ENCODE data around the gene CEP19. TPM values are rescaled to one million over a fixed set of nuclear protein-coding genes. Genes with fewer than 3 reads are reported as not detected.

Gene CEP19
- total RNA-seq, 1 donor from 2014 or later, result 2.6 TPM

GRCh38 chr3:196686436-196686835 lies 25.6 kb downstream of the CEP19 start:
- Histone ChIP-seq H3K4me3 (no peak overlapping the region), H3K36me3 (no peaks in the 10 kb centered on the region), H3K27me3 (no peaks in the 10 kb centered on the region), H3K4me1 (no peaks in the 10 kb centered on the region), H3K27ac (no peak overlapping the region), H3K9me3 (no peaks in the 10 kb centered on the region)
- intact Hi-C loops (cut with DNase I), result loop anchor here (5.0 kb wide), 1 partner anchor 149 kb away; no protein-coding TSS in a partner anchor
- DNase-seq (ENCODE audit: low spot score in 2 of 2), result no peak
- TF ChIP-seq CTCF (IDR thresholded peaks at IDR 0.05), result no peak

DNA sequence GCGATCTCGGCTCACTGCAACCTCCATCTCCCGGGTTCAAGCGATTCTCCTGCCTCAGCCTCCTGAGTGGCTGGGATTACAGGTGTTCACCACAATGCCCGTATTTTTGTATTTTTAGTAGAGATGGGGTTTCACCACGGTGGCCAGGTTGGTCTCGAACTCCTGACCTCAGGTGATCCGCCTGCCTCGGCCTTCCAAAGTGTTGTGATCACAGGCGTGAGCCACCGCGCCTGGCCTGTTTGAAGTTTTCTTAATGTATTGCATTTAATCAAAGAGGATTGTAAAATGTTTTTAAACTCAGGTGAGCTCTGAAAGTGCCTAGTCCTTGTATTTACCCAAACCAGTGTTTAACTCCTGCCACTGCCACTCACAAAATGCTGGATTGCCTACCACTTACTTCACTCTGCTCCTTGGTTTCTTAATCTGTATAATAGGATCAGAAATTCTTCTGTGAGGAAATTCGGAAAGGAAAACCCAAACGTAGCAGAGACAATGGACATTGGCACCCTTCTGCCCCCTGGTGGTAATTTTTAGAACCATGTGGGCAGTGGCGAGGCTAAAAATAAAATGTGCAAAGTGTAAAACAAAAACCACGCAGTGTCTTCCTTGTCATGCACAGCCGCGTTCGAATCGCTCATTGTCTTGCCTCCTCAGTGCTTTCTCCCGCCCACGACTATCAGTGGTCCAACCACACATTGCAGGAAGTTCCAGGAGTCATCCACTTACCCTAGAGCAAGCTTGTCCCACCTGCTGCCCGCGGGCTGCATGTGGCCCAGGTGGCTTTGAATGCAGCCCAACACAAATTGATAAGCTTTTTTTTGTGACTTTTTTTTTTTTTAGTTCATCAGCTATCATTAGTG lies 27.3 kb downstream of the CEP19 start:
- peak in 1 of 2 donors; percentile 75 for DNase-seq (ENCODE audit: low spot score in 2 of 2)
- TF ChIP-seq CTCF (IDR thresholded peaks at IDR 0.05), result peak; percentile 74 to 87 (median 75)
- no peaks in the 10 kb centered on the region for H3K4me1 ChIP-seq
- H3K27me3 ChIP-seq, result no peaks in the 10 kb centered on the region
- no peaks in the 10 kb centered on the region for H3K9me3 ChIP-seq
- H3K36me3 ChIP-seq, result no peaks in the 10 kb centered on the region
- H3K4me3 ChIP-seq, result no peak overlapping the region
- intact Hi-C loops (cut with DNase I), result loop anchor here (1.0 to 5.0 kb wide), 3 partner anchors 75 to 430 kb away; no protein-coding TSS in a partner anchor
- H3K27ac ChIP-seq, result no peak overlapping the region

DNA sequence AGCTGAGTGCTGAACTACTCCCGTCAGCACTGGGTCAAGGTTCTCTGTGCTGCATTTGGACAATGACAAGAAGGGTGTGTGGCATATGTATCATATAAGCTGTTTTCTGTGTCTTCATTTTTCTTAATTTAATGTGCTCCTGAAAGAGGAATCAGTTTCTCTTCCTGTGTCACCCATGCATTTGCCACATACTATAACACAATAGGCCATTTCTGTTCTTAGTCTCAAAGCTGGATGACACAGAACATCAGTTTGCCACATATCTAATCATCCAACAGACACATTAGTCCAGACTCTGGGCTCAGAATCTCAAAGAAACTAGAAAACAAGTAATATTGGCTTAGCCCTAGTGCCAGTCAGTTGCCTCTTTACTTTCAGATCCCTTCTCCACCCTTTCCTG lies 34.1 kb downstream of the CEP19 start:
- no peak for DNase-seq (ENCODE audit: low spot score in 2 of 2)
- Histone ChIP-seq H3K27me3 (no peaks in the 10 kb centered on the region), H3K27ac (no peak overlapping the region), H3K4me1 (no peaks in the 10 kb centered on the region), H3K4me3 (no peak overlapping the region), H3K9me3 (no peaks in the 10 kb centered on the region), H3K36me3 (no peaks in the 10 kb centered on the region)
- TF ChIP-seq CTCF (IDR thresholded peaks at IDR 0.05), result no peak
- intact Hi-C loops (cut with DNase I), result no loop called here

DNA sequence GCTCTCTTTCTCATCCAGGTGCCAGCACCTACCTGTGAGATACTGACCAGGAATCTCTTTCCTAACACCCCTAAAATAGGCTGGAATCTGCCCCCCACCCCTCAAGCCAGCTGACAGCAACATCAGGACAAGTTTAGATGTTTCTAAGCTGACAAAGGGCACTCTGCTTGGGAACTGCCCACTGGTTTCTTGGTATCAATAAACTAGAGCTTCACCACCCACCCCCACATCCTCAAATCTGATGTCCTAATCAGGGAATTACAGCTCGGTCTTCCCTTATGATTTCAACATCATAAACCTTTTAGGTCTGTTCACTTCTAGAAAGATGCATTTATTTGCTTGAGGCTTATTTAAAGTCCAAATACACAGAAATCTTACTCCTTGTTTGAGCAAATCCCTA lies 34.7 kb downstream of the CEP19 start:
- H3K27me3 ChIP-seq, result no peaks in the 10 kb centered on the region
- intact Hi-C loops (cut with DNase I), result no loop called here
- H3K9me3 ChIP-seq, result no peaks in the 10 kb centered on the region
- no peaks in the 10 kb centered on the region for H3K4me1 ChIP-seq
- no peak for TF ChIP-seq CTCF (IDR thresholded peaks at IDR 0.05)
- H3K4me3 ChIP-seq, result no peak overlapping the region
- no peak for DNase-seq (ENCODE audit: low spot score in 2 of 2)
- H3K36me3 ChIP-seq, result no peaks in the 10 kb centered on the region
- no peak overlapping the region for H3K27ac ChIP-seq

- Histone ChIP-seq H3K9me3 (no peaks in the 10 kb centered on the region), H3K4me3 (no peak overlapping the region), H3K36me3 (no peaks in the 10 kb centered on the region), H3K27me3 (no peaks in the 10 kb centered on the region), H3K27ac (no peak overlapping the region), H3K4me1 (no peaks in the 10 kb centered on the region)
- DNase-seq (ENCODE audit: low spot score in 2 of 2), result no peak
- TF ChIP-seq CTCF (IDR thresholded peaks at IDR 0.05), result no peak
- intact Hi-C loops (cut with DNase I), result no loop called here
These were observed 38.4 kb downstream of the CEP19 start for GRCh38 chr3:196673632-196674031.

Data from ascending aorta (tissue), 2 donors.